Sciatic nerve (tissue), 2 donors: Measurements from ENCODE around the gene NTRK3. TPM values are rescaled to one million over a fixed set of nuclear protein-coding genes. Genes with fewer than 3 reads are reported as not detected.
A peak's percentile ranks its signal among the peaks of the same experiment; 100 is the strongest.

ENCODE experiments used
- ATAC-seq: fragments of 200-7000 bp; cut with Tn5 transposase; one replicate; pipeline ENCODE4 v1.9.1; 2020; ENCODE audit warnings: mild to moderate bottlenecking, moderate library complexity
- DNase-seq: peaks from one replicate; pipeline ENCODE4 v3.0.0-alpha.2; 2020; ENCODE audit warnings: low spot score
- intact Hi-C: fragments of 100-400 bp; cut with DNase I; formaldehyde crosslinking; loops from one replicate; pipeline ENCODE4 v1.14.2; 2022
- total RNA-seq: library from RNA; stranded (reverse); fragmentation: NEBNext Ultra II Directional; extraction: Animal tissue kit (Norgen Biotek cat#: 25700); gene quantifications from one replicate; pipeline ENCODE4 v1.2.1, GENCODE V29; 2021
- donor health status: DM: no; HTN: no; CAD: no.
- donor health status: DM: no; HTN: no; CAD: no.

NTRK3 gene
- total RNA-seq, 1 donor from 2014 or later: 28.4 TPM

- intact Hi-C loops: no loop called here
- ATAC-seq: peak; percentile 18
- DNase-seq: no peak
These were observed 312.9 kb downstream of the NTRK3 start for GRCh38 chr15:87943626-87944025.

DNA sequence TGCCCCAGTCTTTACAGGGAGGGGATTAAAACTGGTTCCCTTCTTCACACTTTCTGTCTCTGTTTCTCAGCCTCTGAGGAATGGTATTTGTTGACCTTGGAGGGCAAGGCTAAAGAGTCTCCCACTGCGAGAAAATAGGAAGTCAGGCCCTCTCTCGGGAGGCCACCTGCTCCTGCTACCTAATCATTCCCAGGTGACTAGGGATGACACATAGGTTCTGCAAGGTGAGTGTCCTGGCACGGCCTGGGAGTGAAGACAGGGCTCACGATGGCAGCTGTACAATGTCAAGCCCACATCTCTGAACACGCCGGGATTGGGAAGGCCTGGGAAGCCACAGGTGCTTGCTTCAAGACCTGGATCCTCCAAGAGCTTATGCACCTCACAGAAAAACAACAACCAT lies 314.2 kb downstream of the NTRK3 start:
- ATAC-seq (no peak), DNase-seq (no peak)
- intact Hi-C loops: no loop called here

- DNase-seq (no peak), ATAC-seq (no peak)
- intact Hi-C loops: no loop called here
These were observed 314.9 kb downstream of the NTRK3 start for GRCh38 chr15:87941606-87942005.

DNA sequence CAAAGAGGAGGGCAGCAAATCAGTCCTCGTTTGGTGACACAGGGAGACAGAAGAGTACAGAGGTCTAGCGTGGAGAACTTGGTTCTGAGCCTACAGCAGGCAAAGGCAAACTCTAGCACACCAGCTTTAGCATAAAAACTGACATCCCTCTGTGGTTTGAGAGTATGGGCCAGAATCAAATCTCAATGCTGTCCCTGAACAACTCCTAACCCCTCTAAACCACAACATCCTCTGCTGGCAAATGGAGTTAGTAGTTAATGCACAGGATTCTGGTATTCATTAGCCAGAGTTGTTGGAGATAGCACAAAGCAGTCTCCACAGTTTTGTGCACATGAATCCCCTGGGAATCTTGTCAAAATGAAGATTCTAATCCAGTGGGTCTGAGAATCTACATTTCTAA lies 315.8 kb downstream of the NTRK3 start:
- no peak for ATAC-seq
- intact Hi-C loops: no loop called here

GRCh38 chr15:87939848-87940457 lies 316.6 kb downstream of the NTRK3 start:
- no peak for DNase-seq
- intact Hi-C loops: no loop called here
- ATAC-seq: peak; percentile 49

More for the DNA sequence above, 315.8 kb downstream of the NTRK3 start:
- DNase-seq: no peak

DNA sequence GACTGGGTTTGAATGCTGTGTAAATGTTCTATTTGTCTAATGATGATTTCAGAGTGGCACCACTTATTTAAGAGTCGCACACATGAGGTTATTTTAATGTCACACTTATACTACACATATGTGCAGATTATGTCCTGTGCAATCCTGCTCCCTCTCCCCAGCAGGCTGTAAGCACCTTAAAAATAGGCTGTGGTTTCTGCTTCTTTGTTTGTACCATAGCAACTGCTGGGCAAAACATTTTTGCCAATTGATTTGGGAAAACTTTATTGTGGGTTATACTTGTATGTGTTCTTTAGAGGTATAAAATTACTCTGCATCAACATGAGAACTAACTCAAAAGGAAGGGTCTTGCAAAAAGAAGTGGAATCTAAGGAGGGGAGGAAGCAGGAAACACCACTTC lies 318.5 kb downstream of the NTRK3 start:
- DNase-seq: no peak
- ATAC-seq: no peak
- intact Hi-C loops: no loop called here

GRCh38 chr15:87935583-87935982 lies 321.0 kb downstream of the NTRK3 start:
- intact Hi-C loops: no loop called here
- no peak for ATAC-seq
- DNase-seq: no peak

- DNase-seq (no peak), ATAC-seq (no peak)
- intact Hi-C loops: no loop called here
These were observed 325.0 kb downstream of the NTRK3 start for GRCh38 chr15:87931584-87931983.

DNA sequence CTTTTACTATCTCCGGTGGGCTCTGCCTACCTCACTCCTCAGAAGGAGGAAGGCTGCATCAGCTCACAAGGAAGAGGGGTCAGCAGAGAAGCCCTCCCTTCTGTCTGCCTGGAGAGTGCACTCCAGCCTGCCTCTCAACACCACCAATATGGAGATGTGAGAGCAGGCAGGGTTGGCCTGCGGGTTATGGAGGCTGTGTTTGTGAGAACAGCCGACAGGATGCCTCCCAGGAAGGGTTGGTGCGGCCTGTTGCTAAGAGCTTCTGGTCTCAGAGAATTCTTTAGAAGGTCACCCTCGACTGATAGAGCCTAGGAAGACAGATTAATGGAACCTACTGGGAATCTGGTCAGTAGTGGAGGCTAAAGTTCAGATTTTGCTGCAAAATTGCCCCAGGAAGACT lies 326.1 kb downstream of the NTRK3 start:
- ATAC-seq: no peak
- intact Hi-C loops: no loop called here

DNA sequence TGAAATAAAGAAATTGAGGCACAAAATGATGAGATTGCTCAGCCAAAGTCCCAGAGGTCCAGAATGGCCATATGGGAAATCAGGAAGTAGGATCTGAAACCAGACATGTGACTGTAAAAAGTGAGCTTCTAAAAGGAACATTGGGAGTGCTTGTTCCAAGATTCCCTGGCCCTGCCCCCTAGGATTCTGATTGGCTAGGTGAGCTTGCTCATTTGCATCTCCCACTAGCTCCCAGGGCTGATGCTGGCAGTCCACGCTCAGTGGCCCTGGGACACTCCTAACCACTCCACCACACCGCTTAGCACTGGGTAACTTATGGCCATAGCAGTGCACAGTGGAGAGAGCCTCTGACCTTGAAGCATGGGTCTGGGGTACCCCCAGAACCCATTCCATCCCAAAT lies 326.7 kb downstream of the NTRK3 start:
- ATAC-seq: no peak
- no peak for DNase-seq
- intact Hi-C loops: no loop called here

More for the DNA sequence above, 326.1 kb downstream of the NTRK3 start:
- no peak for DNase-seq

- no peak for ATAC-seq
- DNase-seq: no peak
- intact Hi-C loops: no loop called here
These were observed 332.1 kb downstream of the NTRK3 start for GRCh38 chr15:87924433-87924832.

GRCh38 chr15:87919064-87919463 lies 337.5 kb downstream of the NTRK3 start:
- ATAC-seq (no peak), DNase-seq (no peak)
- intact Hi-C loops: no loop called here

GRCh38 chr15:87917480-87917879 lies 339.1 kb downstream of the NTRK3 start:
- intact Hi-C loops: no loop called here
- ATAC-seq (no peak), DNase-seq (no peak)

- ATAC-seq (no peak), DNase-seq (no peak)
- intact Hi-C loops: no loop called here
These were observed 340.3 kb downstream of the NTRK3 start for GRCh38 chr15:87916208-87916607.

GRCh38 chr15:87910301-87910700 lies 346.2 kb downstream of the NTRK3 start:
- ATAC-seq: no peak
- DNase-seq: no peak
- intact Hi-C loops: no loop called here

GRCh38 chr15:87907676-87908446 lies 348.7 kb downstream of the NTRK3 start:
- intact Hi-C loops: no loop called here
- ATAC-seq (no peak), DNase-seq (no peak)

DNA sequence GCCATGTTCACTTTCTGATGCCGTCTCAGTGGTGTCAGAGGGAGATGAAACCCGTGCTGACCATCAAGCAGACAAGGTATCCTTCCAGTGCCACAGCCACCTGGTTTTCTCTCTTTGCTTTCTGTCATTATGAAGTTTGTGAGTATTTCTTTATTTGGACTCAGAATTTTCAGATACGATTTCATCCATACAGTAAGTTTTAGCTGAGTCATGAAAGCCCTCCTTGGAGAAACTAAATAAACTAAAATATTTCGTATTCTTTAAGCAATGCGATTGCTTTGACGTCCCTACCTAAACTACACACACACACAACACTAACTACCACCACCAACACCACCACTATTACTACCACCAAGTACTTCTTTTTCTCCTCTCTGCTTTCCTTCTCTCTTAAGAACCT lies 350.1 kb downstream of the NTRK3 start:
- DNase-seq (no peak), ATAC-seq (no peak)
- intact Hi-C loops: no loop called here

DNA sequence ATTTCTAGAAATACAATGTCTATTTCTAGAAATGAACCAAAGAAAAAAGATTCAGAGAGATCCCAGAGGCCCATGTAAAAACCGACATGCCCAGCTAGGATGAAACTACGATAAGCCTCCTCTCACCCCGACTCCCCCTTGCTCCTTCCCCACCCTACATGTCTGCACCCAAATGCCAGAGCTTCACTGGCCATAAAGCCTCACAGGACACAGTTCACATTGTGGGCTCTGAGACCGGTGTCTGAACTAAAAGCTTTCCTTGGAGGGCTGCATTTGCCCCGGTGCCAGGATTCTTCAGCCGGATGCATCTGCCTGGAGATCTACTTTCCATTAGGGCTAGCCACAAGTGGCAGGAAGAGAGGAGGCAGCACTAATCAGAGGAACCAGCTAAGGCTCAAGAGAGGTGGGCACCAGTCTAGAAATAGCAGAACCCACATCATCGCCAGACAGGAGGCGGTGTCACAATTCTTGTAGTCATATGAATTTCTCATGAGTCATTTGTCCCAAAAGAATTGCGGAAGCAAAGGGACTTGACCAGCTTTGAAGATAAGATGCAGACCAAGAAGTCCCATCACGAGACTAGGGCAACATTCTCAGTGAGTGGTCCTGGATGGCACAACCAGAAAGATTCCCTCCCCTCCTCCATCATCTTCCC lies 353.6 kb downstream of the NTRK3 start:
- intact Hi-C loops: no loop called here
- ATAC-seq: peak; percentile 35
- DNase-seq: no peak

DNA sequence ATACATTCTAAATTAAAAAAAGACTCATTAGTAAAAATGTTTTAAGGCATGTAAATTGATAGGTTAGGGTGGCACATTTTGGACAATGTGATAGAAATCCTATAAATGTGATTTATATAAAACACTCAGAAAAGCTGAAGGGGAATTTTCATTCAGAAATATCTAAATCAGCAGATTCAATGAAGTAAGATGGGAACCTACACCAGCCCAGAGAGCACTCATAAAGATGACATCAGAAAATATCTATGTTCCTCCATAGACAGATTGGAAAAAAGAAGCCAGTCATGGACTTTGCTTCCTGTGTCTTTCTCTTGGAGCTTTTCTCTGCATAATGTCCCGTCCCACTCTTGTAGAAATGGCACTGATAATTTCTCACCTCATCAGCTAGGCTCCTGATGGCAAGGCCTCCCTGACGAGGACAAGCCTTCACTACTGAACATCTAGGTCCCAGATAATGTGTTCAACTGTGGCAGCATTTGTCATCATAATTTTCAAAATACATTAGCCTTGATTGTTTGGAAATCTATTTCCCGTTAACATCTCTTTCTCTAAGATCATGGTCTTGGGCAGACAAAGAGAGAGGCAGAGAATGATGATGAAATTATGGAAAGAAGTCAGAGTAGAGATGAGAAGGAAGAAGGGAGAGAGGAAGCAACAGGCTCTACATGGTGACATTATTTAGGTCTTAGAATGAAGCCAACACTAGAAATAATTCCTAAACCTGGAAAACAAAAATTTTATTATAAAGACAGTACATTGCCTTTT lies 354.4 kb downstream of the NTRK3 start:
- intact Hi-C loops: no loop called here
- ATAC-seq (no peak), DNase-seq (no peak)

DNA sequence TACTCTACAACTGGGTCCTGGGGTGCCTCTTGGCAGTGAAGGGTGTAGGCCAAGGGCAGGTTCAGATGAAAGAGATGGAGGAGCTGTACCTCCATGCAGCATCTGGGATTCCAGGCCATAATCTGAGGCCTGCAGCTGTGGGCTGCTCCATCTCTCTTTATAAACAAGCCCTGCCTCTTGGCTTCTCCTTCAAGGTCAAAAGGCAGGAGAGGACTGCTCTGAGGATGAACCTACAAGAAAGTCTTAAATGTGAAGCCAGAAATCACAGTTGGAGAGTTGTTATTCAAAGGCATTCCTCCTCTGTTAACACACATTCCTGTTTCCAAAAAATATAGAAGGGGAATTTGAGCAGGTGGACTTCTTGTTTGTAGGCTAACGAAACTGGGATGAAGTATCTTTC lies 355.5 kb downstream of the NTRK3 start:
- ATAC-seq: peak; percentile 57
- intact Hi-C loops: no loop called here
- DNase-seq: no peak
